SK-N-SH (cell line): ENCODE results near the gene SCUBE3. TPM values are rescaled to one million over a fixed set of nuclear protein-coding genes. Genes with fewer than 3 reads are reported as not detected.

ENCODE experiments used
- CTCF ChIA-PET: fragments of 300-600, 350-600 bp; formaldehyde crosslinking; extraction: SDS; loops from one replicate; lab custom pipeline; 2021; lab: Yijun Ruan, JAX
- POLR2A ChIA-PET: fragments of 350-600 bp; sonication (Branson Sonifier 250); formaldehyde crosslinking; extraction: SDS; loops from one replicate; lab custom pipeline; 2020; ENCODE audit warnings: antibody characterized with exemption, inconsistent platforms; lab: Yijun Ruan, JAX
- DNase-seq: peaks from one replicate; pipeline ENCODE4 v3.0.0; 2012
- H2AFZ ChIP-seq: fragments of 200-600 bp; sonication (generic); 2 replicates; pipeline ENCODE4 v1.8.1; 2016; ENCODE audit warnings: antibody characterized with exemption, mild to moderate bottlenecking, low read depth
- H3F3A ChIP-seq: fragments of 200-600 bp; sonication (generic); replicated peaks from 2 replicates; pipeline ENCODE3; 2016; ENCODE audit warnings: antibody characterized with exemption, mild to moderate bottlenecking; ENCODE audit not compliant: insufficient read depth
- H3K27ac ChIP-seq, 2 experiments: fragments of 200-500 bp in 1 of 2; fragments of 200-600 bp in 1 of 2; sonication (Bioruptor generic) in 1 of 2; sonication (generic), shearing (Covaris generic) in 1 of 2; 2 replicates each; pipeline versions ENCODE4 v1.5.1 to v1.6.1; 2014 to 2016; ENCODE audit warnings: low read depth in 2 of 2, inconsistent platforms in 1 of 2, low read length in 1 of 2, mild to moderate bottlenecking in 1 of 2, mixed read lengths in 1 of 2
- H3K27me3 ChIP-seq: fragments of 200-600 bp; sonication (generic), shearing (Covaris generic); 2 replicates; pipeline ENCODE4 v1.6.1; 2016; ENCODE audit warnings: mixed run types; ENCODE audit not compliant: insufficient read depth
- H3K36me3 ChIP-seq, 2 experiments: fragments of 200-500 bp in 1 of 2; fragments of 200-600 bp in 1 of 2; sonication (Bioruptor generic) in 1 of 2; sonication (generic) in 1 of 2; replicated peaks in 1 of 2; 2 replicates each; pipeline versions ENCODE3 to v1.5.1; 2014 to 2016; ENCODE audit warnings: low read length in 1 of 2, mild to moderate bottlenecking in 1 of 2; ENCODE audit not compliant: insufficient read depth in 2 of 2, control insufficient read depth in 1 of 2
- H3K4me1 ChIP-seq, 2 experiments: fragments of 200-500 bp in 1 of 2; fragments of 200-600 bp in 1 of 2; sonication (Bioruptor generic) in 1 of 2; sonication (generic), shearing (Covaris generic) in 1 of 2; 2 replicates each; pipeline versions ENCODE4 v1.5.1 to v1.6.1; 2014 to 2016; ENCODE audit warnings: low read depth in 1 of 2, low read length in 1 of 2, mixed run types in 1 of 2; ENCODE audit not compliant: insufficient read depth in 2 of 2, control insufficient read depth in 1 of 2
- H3K4me2 ChIP-seq: fragments of 200-600 bp; sonication (generic), shearing (Covaris generic); 2 replicates; pipeline ENCODE4 v1.6.1; 2017; ENCODE audit warnings: mixed run types
- H3K4me3 ChIP-seq, 2 experiments: fragments of 200-500 bp in 1 of 2; fragments of 200-600 bp in 1 of 2; sonication (Bioruptor generic) in 1 of 2; sonication (generic), shearing (Covaris generic) in 1 of 2; 2 replicates each; pipeline versions ENCODE4 v1.5.1 to v1.8.1; 2014 to 2016; ENCODE audit warnings: low read depth in 2 of 2, inconsistent platforms in 1 of 2, low read length in 1 of 2, mild to moderate bottlenecking in 1 of 2, mixed read lengths in 1 of 2, moderate library complexity in 1 of 2
- H3K79me2 ChIP-seq: fragments of 200-600 bp; sonication (generic); 2 replicates; pipeline ENCODE4 v1.8.1; 2017; ENCODE audit warnings: mild to moderate bottlenecking; ENCODE audit not compliant: insufficient read depth
- H3K9ac ChIP-seq: fragments of 200-600 bp; sonication (generic); 2 replicates; pipeline ENCODE4 v1.6.1; 2017; ENCODE audit warnings: mixed run types
- H3K9me2 ChIP-seq: fragments of 200-600 bp; sonication (generic); 2 replicates; pipeline ENCODE4 v1.6.1; 2017; ENCODE audit warnings: mixed run types
- H3K9me3 ChIP-seq: fragments of 200-600 bp; sonication (generic); 2 replicates; pipeline ENCODE4 v1.6.1; 2017; ENCODE audit warnings: mixed run types, mild to moderate bottlenecking, moderate library complexity
- H4K20me1 ChIP-seq: fragments of 200-600 bp; sonication (generic); 2 replicates; pipeline ENCODE4 v1.6.1; 2017; ENCODE audit warnings: mild to moderate bottlenecking, mixed run types; ENCODE audit not compliant: insufficient read depth
- CTCF ChIP-seq: fragments of 200-600 bp; sonication (generic); IDR thresholded peaks from 2 replicates; pipeline ENCODE4 v1.6.1; 2017; ENCODE audit warnings: antibody characterized with exemption, mild to moderate bottlenecking, moderate library complexity
- EP300 ChIP-seq, 2 experiments: IDR thresholded peaks; 2 replicates each; pipeline versions ENCODE4 v1.4.0 to v1.6.1; 2012; ENCODE audit warnings: borderline replicate concordance in 1 of 2, low read depth in 1 of 2, low read length in 1 of 2
- JUND ChIP-seq: IDR thresholded peaks from 2 replicates; pipeline ENCODE4 v1.4.0; 2012
- MEF2A ChIP-seq: IDR thresholded peaks from 2 replicates; pipeline ENCODE4 v1.4.0; 2012; ENCODE audit warnings: low read depth, borderline replicate concordance
- MXI1 ChIP-seq: IDR thresholded peaks from 2 replicates; pipeline ENCODE4 v1.6.1; 2012; ENCODE audit warnings: mild to moderate bottlenecking, low read depth, low read length, improper control_type of control experiment
- NFIC ChIP-seq: IDR thresholded peaks from 2 replicates; pipeline ENCODE4 v1.4.0; 2012; ENCODE audit warnings: borderline replicate concordance
- POLR2AphosphoS5 ChIP-seq: IDR thresholded peaks from 2 replicates; pipeline ENCODE4 v1.6.1; 2012; ENCODE audit warnings: low read depth, low read length
- RAD21 ChIP-seq: IDR thresholded peaks from 2 replicates; pipeline ENCODE4 v1.6.1; 2012; ENCODE audit warnings: mild to moderate bottlenecking, low read length
- RXRA ChIP-seq: IDR thresholded peaks from 2 replicates; pipeline ENCODE4 v1.4.0; 2012; ENCODE audit warnings: low read depth, mild to moderate bottlenecking, borderline replicate concordance
- SMC3 ChIP-seq: IDR thresholded peaks from 2 replicates; pipeline ENCODE4 v1.6.1; 2012; ENCODE audit warnings: low read depth, low read length, improper control_type of control experiment
- TCF12 ChIP-seq: IDR thresholded peaks from 2 replicates; pipeline ENCODE4 v1.4.0; 2012
- WGBS: methylation state at CpG from one replicate; pipeline ENCODE4 v1.1.6; 2017; ENCODE audit warnings: low lambda C conversion rate; 5-methylcytosine and 5-hydroxymethylcytosine counted together
- polyA plus RNA-seq, 3 experiments: library from polyadenylated mRNA; depleted of rRNA; stranded (reverse); fragments of >200 nt; gene quantifications; 2 replicates each; pipeline ENCODE4 v1.2.3, GENCODE V29; 2012
- TF ChIP-seq, protein P1 (sequence below): IDR thresholded peaks from 2 replicates; pipeline ENCODE4 v1.4.0; 2012; ENCODE audit warnings: low read depth
- TF ChIP-seq, protein P2 (sequence below): IDR thresholded peaks from 2 replicates; pipeline ENCODE4; 2012
- TF ChIP-seq, protein P3 (sequence below): IDR thresholded peaks from 2 replicates; pipeline ENCODE4 v1.4.0; 2012; ENCODE audit warnings: low read depth, borderline replicate concordance

Gene SCUBE3
- polyA plus RNA-seq, 1 of the 3 experiments (the other 2 are of a cell fraction): 2.0 TPM

GRCh38 chr6:35294308-35294945, 80.7 kb downstream of the SCUBE3 start:
- Histone ChIP-seq H3F3A (no peaks in the 10 kb centered on the region), H4K20me1 (no peaks in the 10 kb centered on the region), H3K4me2 (no peak overlapping the region), H3K27me3 (no peaks in the 10 kb centered on the region), H3K36me3 (peaks cover 16 to 58% of the 10 kb centered on the region in 2 experiments), H2AFZ (no peak overlapping the region), H3K79me2 (no peaks in the 10 kb centered on the region), H3K9me2 (no peaks in the 10 kb centered on the region), H3K9me3 (no peaks in the 10 kb centered on the region), H3K4me3 (no peak overlapping the region; a peak in 1 of 4 replicates), H3K4me1 (peaks cover 0 to 4% of the 10 kb centered on the region in 2 experiments; a peak in 1 of 4 replicates)
- WGBS: 64% methylated on average over 10 of the region's 10 CpGs
- ChIA-PET POLR2A (no interaction called here), CTCF (interaction anchor here (0.8 to 7.2 kb wide), 25 partner anchors 8 to 177 kb away, joined by 3 to 61 read pairs (median 7); partner anchors contain the start of genes FANCE, PPARD and RPL10A)
- TF ChIP-seq MXI1 (no peak; the same call in 1 of the 2 replicates), RAD21 (peak; percentile 85), MEF2A (no peak), TCF12 (no peak), RXRA (no peak), SMC3 (peak; percentile 74), POLR2AphosphoS5 (no peak), EP300 (IDR thresholded peaks at IDR 0.05; ENCODE audit: borderline replicate concordance in 1 of 2, low read depth in 1 of 2, low read length in 1 of 2) (no peak), JUND (no peak), CTCF (peak; percentile 72), NFIC (no peak)
- TF ChIP-seq, protein P1, sequence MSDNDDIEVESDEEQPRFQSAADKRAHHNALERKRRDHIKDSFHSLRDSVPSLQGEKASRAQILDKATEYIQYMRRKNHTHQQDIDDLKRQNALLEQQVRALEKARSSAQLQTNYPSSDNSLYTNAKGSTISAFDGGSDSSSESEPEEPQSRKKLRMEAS: no peak
- TF ChIP-seq, protein P2, sequence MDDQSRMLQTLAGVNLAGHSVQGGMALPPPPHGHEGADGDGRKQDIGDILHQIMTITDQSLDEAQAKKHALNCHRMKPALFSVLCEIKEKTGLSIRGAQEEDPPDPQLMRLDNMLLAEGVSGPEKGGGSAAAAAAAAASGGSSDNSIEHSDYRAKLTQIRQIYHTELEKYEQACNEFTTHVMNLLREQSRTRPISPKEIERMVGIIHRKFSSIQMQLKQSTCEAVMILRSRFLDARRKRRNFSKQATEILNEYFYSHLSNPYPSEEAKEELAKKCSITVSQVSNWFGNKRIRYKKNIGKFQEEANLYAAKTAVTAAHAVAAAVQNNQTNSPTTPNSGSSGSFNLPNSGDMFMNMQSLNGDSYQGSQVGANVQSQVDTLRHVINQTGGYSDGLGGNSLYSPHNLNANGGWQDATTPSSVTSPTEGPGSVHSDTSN: no peak
- TF ChIP-seq, protein P3, sequence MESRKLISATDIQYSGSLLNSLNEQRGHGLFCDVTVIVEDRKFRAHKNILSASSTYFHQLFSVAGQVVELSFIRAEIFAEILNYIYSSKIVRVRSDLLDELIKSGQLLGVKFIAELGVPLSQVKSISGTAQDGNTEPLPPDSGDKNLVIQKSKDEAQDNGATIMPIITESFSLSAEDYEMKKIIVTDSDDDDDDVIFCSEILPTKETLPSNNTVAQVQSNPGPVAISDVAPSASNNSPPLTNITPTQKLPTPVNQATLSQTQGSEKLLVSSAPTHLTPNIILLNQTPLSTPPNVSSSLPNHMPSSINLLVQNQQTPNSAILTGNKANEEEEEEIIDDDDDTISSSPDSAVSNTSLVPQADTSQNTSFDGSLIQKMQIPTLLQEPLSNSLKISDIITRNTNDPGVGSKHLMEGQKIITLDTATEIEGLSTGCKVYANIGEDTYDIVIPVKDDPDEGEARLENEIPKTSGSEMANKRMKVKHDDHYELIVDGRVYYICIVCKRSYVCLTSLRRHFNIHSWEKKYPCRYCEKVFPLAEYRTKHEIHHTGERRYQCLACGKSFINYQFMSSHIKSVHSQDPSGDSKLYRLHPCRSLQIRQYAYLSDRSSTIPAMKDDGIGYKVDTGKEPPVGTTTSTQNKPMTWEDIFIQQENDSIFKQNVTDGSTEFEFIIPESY: no peak
- TF ChIP-seq, all 33 proteins: peak for 3
- Histone ChIP-seq H3K27ac (no peak overlapping the region), H3K9ac (no peak overlapping the region)
- peak; percentile 86 for DNase-seq
